SKM-1 (cell line): Measurements from ENCODE around the gene IRAK3.
"Not testable (repeated sequence)": the region's sequence is repeated elsewhere in the genome, so short reads cannot be mapped to it uniquely, and the experiment has no call there.

Experiments used
- DNase-seq: peaks from one replicate; lab custom pipeline; 2025; ENCODE audit not compliant: unreplicated experiment; lab: John Stamatoyannopoulos, UW

IRAK3 gene

GRCh38 chr12:66213011-66213410, 24.0 kb downstream of the IRAK3 start:
- DNase-seq = not testable (repeated sequence)

GRCh38 chr12:66217342-66217917, 28.4 kb downstream of the IRAK3 start:
- no peak for DNase-seq

- DNase-seq = no peak
Observed at GRCh38 chr12:66228462-66228861, 39.4 kb downstream of the IRAK3 start.

- DNase-seq = no peak
Observed at GRCh38 chr12:66232263-66232662, 43.2 kb downstream of the IRAK3 start.

GRCh38 chr12:66234037-66234693, 45.2 kb downstream of the IRAK3 start:
- not testable (repeated sequence) for DNase-seq

- not testable (repeated sequence) for DNase-seq
Observed at GRCh38 chr12:66234773-66235625, 46.0 kb downstream of the IRAK3 start.

GRCh38 chr12:66235626-66236281, 46.7 kb downstream of the IRAK3 start:
- DNase-seq = no peak

- not testable (repeated sequence) for DNase-seq
Observed at GRCh38 chr12:66236282-66236675, 47.3 kb downstream of the IRAK3 start.

- no peak for DNase-seq
Observed at GRCh38 chr12:66236969-66237368, 48.0 kb downstream of the IRAK3 start.

GRCh38 chr12:66237505-66238175, 48.6 kb downstream of the IRAK3 start:
- no peak for DNase-seq

- no peak for DNase-seq
Observed at GRCh38 chr12:66239295-66239694, 50.3 kb downstream of the IRAK3 start.

- peak; percentile 31 for DNase-seq
Observed at GRCh38 chr12:66240096-66240820, 51.2 kb downstream of the IRAK3 start.

GRCh38 chr12:66241061-66242043, 52.3 kb downstream of the IRAK3 start:
- peak; percentile 51 for DNase-seq

- no peak for DNase-seq
Observed at GRCh38 chr12:66242311-66242710, 53.3 kb downstream of the IRAK3 start.

- DNase-seq = no peak
Observed at GRCh38 chr12:66243911-66244310, 54.9 kb downstream of the IRAK3 start.

- DNase-seq = no peak
Observed at GRCh38 chr12:66244446-66244845, 55.4 kb downstream of the IRAK3 start.

- DNase-seq = no peak
Observed at GRCh38 chr12:66247741-66248140, 58.7 kb downstream of the IRAK3 start.

GRCh38 chr12:66251049-66251448, 62.0 kb downstream of the IRAK3 start:
- no peak for DNase-seq

GRCh38 chr12:66252771-66253170, 63.8 kb downstream of the IRAK3 start:
- DNase-seq = no peak
